AG08396 (cell line): Measurements from ENCODE around the gene PCDHB14.
A peak's percentile ranks its signal among the peaks of the same experiment; 100 is the strongest.
"Not testable (repeated sequence)": the region's sequence is repeated elsewhere in the genome, so short reads cannot be mapped to it uniquely, and the experiment has no call there.

Experiments used
- DNase-seq: peaks from one replicate; pipeline ENCODE4 v3.0.0; 2012; ENCODE audit warnings: low spot score, mixed read lengths

Gene PCDHB14

GRCh38 chr5:141223112-141223783, at the start of gene PCDHB14:
Gene PCDHB14, plus strand, starts transcription at chr5:141223343. Its CDS starts 163 bp downstream, at chr5:141223506.
- peak; percentile 50 for DNase-seq

- not testable (repeated sequence) for DNase-seq
Observed at GRCh38 chr5:141174291-141175104, 48.6 kb upstream of the PCDHB14 start.

GRCh38 chr5:141175933-141176332, 47.2 kb upstream of the PCDHB14 start:
- DNase-seq = no peak

GRCh38 chr5:141177577-141178191, 45.5 kb upstream of the PCDHB14 start, which contains the start of gene PCDHB8:
Gene PCDHB8, plus strand, starts transcription at chr5:141177790. Its CDS starts 245 bp downstream, at chr5:141178035.
- peak; percentile 53 for DNase-seq

DNA sequence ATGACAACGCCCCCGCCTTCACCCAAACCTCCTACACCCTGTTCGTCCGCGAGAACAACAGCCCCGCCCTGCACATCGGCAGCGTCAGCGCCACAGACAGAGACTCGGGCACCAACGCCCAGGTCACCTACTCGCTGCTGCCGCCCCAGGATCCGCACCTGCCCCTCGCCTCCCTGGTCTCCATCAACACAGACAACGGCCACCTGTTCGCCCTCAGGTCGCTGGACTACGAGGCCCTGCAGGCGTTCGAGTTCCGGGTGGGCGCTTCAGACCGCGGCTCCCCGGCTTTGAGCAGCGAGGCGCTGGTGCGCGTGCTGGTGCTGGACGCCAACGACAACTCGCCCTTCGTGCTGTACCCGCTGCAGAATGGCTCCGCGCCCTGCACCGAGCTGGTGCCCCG, 43.8 kb upstream of the PCDHB14 start:
- not testable (repeated sequence) for DNase-seq

DNA sequence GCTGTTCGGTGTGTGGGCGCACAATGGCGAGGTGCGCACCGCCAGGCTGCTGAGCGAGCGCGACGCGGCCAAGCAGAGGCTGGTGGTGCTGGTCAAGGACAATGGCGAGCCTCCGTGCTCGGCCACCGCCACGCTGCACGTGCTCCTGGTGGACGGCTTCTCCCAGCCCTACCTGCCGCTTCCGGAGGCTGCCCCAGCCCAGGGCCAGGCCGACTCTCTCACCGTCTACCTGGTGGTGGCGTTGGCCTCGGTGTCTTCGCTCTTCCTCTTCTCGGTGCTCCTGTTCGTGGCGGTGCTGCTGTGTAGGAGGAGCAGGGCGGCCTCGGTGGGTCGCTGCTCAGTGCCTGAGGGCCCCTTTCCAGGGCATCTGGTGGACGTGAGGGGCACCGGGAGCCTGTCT, 43.3 kb upstream of the PCDHB14 start:
- not testable (repeated sequence) for DNase-seq

DNA sequence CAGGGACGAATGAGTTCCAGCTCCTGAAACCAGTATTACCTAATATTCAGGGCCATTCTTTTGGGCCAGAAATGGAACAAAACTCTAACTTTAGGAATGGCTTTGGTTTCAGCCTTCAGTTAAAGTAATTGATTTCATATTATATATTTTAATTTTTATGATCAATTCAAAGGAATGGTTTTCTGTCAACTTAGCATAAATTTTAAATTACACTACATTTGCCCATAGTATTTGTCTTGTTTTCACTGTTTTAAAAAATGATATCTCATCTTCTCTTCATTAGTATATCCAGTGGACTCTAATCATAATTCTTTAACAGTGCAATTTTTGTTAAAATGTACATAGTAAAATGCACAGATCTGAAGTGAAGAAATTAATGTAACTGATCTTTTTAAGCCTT, 42.8 kb upstream of the PCDHB14 start:
- no peak for DNase-seq

DNA sequence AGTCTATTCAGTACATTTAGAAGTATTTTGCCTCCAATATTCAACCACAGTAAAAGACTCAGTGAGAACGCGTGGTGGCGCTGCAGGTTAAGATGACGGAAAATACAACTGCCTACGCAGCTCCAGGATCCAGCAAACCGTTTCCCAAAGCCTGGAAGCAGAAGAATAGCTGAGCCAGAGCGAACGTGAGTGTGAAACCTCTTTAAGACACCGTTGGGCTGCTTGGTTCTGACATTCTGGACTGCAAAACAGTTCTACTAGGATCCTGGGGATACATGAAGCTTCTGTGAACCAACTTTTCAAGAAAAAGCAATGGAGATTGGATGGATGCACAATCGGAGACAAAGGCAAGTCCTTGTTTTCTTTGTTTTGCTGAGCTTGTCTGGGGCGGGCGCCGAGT, 40.9 kb upstream of the PCDHB14 start, which contains the start of gene PCDHB16:
Gene PCDHB16 (plus strand): TSS at position 140 of the 400 bp plus-strand sequence. CDS start 173 bp downstream, at position 313.
- peak; percentile 74 for DNase-seq

DNA sequence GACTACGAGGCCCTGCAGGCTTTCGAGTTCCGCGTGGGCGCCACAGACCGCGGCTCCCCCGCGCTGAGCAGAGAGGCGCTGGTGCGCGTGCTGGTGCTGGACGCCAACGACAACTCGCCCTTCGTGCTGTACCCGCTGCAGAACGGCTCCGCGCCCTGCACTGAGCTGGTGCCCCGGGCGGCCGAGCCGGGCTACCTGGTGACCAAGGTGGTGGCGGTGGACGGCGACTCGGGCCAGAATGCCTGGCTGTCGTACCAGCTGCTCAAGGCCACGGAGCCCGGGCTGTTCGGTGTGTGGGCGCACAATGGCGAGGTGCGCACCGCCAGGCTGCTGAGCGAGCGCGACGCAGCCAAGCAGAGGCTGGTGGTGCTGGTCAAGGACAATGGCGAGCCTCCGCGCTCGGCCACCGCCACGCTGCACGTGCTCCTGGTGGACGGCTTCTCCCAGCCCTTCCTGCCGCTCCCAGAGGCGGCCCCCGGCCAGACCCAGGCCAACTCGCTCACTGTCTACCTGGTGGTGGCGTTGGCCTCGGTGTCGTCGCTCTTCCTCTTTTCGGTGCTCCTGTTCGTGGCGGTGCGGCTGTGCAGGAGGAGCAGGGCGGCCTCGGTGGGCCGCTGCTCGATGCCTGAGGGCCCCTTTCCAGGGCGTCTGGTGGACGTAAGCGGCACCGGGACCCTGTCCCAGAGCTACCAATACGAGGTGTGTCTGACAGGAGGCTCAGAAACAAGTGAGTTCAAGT, 38.9 kb upstream of the PCDHB14 start:
- DNase-seq = not testable (repeated sequence)

DNA sequence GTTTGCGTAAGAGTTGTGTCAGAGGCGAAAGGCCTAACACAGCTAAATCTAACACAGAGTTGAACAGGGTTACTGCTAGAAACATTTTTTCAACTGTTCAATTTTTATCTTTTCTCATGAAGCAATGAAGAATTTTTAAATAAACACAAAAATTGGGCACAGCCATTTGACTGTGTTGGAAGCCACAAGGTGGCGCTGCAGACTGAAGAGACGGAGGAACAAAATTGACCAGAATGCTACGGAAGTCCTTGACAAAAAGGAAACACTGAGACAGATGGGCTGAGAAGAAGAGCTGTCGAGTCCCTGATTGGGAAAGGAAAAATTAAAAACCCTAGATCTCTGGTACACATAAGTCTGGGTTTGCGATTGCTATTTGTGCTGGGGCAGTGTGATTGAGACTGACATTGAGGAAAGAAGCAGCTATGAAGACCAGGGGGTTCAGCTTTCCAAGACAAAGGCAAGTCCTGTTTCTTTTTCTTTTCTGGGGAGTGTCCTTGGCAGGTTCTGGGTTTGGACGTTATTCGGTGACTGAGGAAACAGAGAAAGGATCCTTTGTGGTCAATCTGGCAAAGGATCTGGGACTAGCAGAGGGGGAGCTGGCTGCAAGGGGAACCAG, 36.1 kb upstream of the PCDHB14 start, which contains the start of gene PCDHB9:
Gene PCDHB9 (plus strand): TSS at position 265 of the 616 bp plus-strand sequence. CDS start 158 bp downstream, at position 423.
- DNase-seq = peak; percentile 68

- not testable (repeated sequence) for DNase-seq
Observed at GRCh38 chr5:141188682-141189081, 34.5 kb upstream of the PCDHB14 start.

- not testable (repeated sequence) for DNase-seq
Observed at GRCh38 chr5:141189131-141189530, 34.0 kb upstream of the PCDHB14 start.

- peak; percentile 64 for DNase-seq
Observed at GRCh38 chr5:141192110-141192725, 30.9 kb upstream of the PCDHB14 start, which contains the start of gene PCDHB10. Gene PCDHB10, plus strand, starts transcription at chr5:141192353. Its CDS starts 200 bp downstream, at chr5:141192553.

DNA sequence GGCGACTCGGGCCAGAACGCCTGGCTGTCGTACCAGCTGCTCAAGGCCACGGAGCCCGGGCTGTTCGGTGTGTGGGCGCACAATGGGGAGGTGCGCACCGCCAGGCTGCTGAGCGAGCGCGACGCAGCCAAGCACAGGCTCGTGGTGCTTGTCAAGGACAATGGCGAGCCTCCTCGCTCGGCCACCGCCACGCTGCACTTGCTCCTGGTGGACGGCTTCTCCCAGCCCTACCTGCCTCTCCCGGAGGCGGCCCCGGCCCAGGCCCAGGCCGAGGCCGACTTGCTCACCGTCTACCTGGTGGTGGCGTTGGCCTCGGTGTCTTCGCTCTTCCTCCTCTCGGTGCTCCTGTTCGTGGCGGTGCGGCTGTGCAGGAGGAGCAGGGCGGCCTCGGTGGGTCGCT, 28.8 kb upstream of the PCDHB14 start:
- DNase-seq = not testable (repeated sequence)

DNA sequence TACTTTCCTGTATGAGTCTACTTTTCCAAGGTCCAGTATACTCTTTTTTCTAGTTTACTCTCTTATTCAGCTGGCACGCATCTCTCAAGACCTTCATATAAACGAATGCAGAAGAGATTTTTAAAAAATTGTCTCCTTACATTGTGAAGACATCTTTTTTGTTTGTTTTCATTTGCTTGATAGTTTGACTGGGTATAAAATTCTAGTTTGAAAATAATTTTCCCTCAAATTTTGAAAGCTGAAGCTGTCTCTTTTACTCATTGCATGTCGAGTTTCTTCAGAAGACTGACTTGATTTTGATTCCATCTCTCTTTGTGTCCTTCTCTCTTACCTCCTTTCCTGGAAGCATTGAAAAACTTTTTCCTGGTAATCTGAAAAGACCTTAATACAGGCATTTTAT, 26.8 kb upstream of the PCDHB14 start:
- DNase-seq = no peak

GRCh38 chr5:141199359-141200235, 23.5 kb upstream of the PCDHB14 start, which contains the start of gene PCDHB11:
Gene PCDHB11, plus strand, starts transcription at chr5:141199627. Its CDS starts 148 bp downstream, at chr5:141199775.
- DNase-seq = peak; percentile 37

- not testable (repeated sequence) for DNase-seq
Observed at GRCh38 chr5:141201126-141201525, 22.0 kb upstream of the PCDHB14 start.

DNA sequence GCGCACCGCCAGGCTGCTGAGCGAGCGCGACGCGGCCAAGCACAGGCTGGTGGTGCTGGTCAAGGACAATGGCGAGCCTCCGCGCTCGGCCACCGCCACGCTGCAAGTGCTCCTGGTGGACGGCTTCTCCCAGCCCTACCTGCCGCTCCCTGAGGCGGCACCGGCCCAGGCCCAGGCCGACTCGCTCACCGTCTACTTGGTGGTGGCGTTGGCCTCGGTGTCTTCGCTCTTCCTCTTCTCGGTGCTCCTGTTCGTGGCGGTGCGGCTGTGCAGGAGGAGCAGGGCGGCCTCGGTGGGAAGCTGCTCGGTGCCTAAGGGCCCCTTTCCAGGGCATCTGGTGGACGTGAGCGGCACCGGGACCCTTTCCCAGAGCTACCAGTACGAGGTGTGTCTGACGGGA, 21.5 kb upstream of the PCDHB14 start:
- not testable (repeated sequence) for DNase-seq

DNA sequence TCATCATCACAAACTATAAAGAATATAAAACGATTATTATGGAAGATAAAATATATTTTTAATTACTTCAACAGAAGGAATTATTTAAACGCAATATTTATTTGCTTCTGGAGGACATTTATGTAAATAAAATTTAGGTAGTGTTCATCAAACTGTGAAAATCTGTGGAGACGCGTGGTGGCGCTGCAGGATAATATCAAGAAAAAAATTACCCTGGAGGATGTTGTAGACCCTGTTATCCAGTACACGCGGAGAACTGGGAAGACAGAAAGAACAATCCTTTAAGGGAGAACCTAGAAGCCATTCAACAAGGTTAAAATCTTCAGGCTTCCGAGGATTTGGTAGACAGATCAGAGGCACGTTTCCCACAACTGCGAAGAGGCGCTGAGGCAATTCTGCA, 14.7 kb upstream of the PCDHB14 start, which contains the start of gene PCDHB12:
Gene PCDHB12 (plus strand): TSS at position 242 of the 400 bp plus-strand sequence. CDS start 189 bp downstream, outside the sequence.
- peak; percentile 29 for DNase-seq
